HCT116 (cell line): Measurements from ENCODE around the gene PPFIA1. TPM values are rescaled to one million over a fixed set of nuclear protein-coding genes. Genes with fewer than 3 reads are reported as not detected.

Experiments
- ATAC-seq: fragments of 200-7000 bp; cut with Tn5 transposase; 2 replicates; pipeline ENCODE4 v1.9.1; 2020; ENCODE audit warnings: mild to moderate bottlenecking, moderate library complexity
- BruUV-seq: library from RNA; stranded (reverse); fragments of 400-500 nt; replicated peaks from 2 replicates; lab custom pipeline; 2021; lab: Mats Ljungman, UMichigan
- CTCF ChIA-PET: fragments of 300-600 bp; sonication (Branson Sonifier 250); formaldehyde crosslinking; loops from one replicate; lab custom pipeline; 2021; ENCODE audit warnings: antibody characterized with exemption; lab: Charles Lee
- POLR2A ChIA-PET: fragments of 300-600, 350-600 bp; sonication (Branson Sonifier 250); formaldehyde crosslinking; loops from one replicate; lab custom pipeline; 2021; ENCODE audit warnings: antibody characterized with exemption; lab: Charles Lee
- RAD21 ChIA-PET, 2 experiments: fragments of 300-600 bp; sonication (Branson Sonifier 250); formaldehyde crosslinking; loops; one replicate each; lab custom pipeline; 2023; ENCODE audit warnings: low total read pairs in 2 of 2; ENCODE audit not compliant: uncharacterized antibody in 2 of 2, unreplicated experiment in 2 of 2, low non-redundant PET in 1 of 2; lab: Charles Lee
- DNase-seq: peaks from one replicate; pipeline ENCODE4 v3.0.0-alpha.2; 2010; ENCODE audit warnings: low read depth, low spot score
- H2AFZ ChIP-seq: fragments of 200-600 bp; shearing (Covaris generic), sonication (generic); 2 replicates; pipeline ENCODE4 v1.6.1; 2017; ENCODE audit warnings: low read depth, mixed run types, mixed read lengths, antibody characterized with exemption, low read length; ENCODE audit not compliant: poor library complexity, severe bottlenecking
- H3K27ac ChIP-seq: 2 replicates; pipeline ENCODE4 v1.5.1; 2012; ENCODE audit warnings: low read depth, low read length
- H3K27me3 ChIP-seq: fragments of 200-600 bp; sonication (generic); 2 replicates; pipeline ENCODE4 v1.6.1; 2016; ENCODE audit warnings: mixed run types, low read length, mixed read lengths; ENCODE audit not compliant: insufficient read depth
- H3K36me3 ChIP-seq, 2 experiments: fragments of 200-500 bp in 1 of 2; fragments of 200-600 bp in 1 of 2; sonication (Bioruptor generic) in 1 of 2; sonication (generic) in 1 of 2; 2 replicates each; pipeline versions ENCODE4 v1.5.1 to v1.6.1; 2014 to 2016; ENCODE audit warnings: low read length in 2 of 2, inconsistent platforms in 1 of 2, mixed read lengths in 1 of 2, mixed run types in 1 of 2; ENCODE audit not compliant: insufficient read depth in 2 of 2, control insufficient read depth in 1 of 2
- H3K4me1 ChIP-seq, 2 experiments: fragments of 200-600 bp in 1 of 2; sonication (generic) in 1 of 2; 2 replicates each; pipeline versions ENCODE4 v1.5.1 to v1.6.1; 2012 to 2017; ENCODE audit warnings: low read length in 2 of 2, inconsistent platforms in 1 of 2, mild to moderate bottlenecking in 1 of 2, mixed read lengths in 1 of 2, mixed run types in 1 of 2, moderate library complexity in 1 of 2; ENCODE audit not compliant: insufficient read depth in 2 of 2, control insufficient read depth in 1 of 2
- H3K4me2 ChIP-seq: fragments of 200-600 bp; sonication (generic); 2 replicates; pipeline ENCODE4 v1.6.1; 2017; ENCODE audit warnings: mixed run types, low read length, mixed read lengths
- H3K4me3 ChIP-seq, 2 experiments: fragments of 200-600 bp in 1 of 2; sonication (generic) in 1 of 2; replicated peaks in 1 of 2; 2 replicates each; pipeline ENCODE4 v1.5.1; 2011 to 2016; ENCODE audit warnings: low read length in 2 of 2, control low read depth in 1 of 2, low read depth in 1 of 2, mild to moderate bottlenecking in 1 of 2, mixed read lengths in 1 of 2, mixed run types in 1 of 2
- H3K79me2 ChIP-seq: fragments of 200-600 bp; sonication (generic); 2 replicates; pipeline ENCODE4 v1.6.1; 2017; ENCODE audit warnings: mild to moderate bottlenecking, mixed run types, low read length, moderate library complexity, mixed read lengths; ENCODE audit not compliant: insufficient read depth
- H3K9ac ChIP-seq: fragments of 200-600 bp; sonication (generic); 2 replicates; pipeline ENCODE4 v1.6.1; 2016; ENCODE audit warnings: low read length, mixed read lengths
- H3K9me2 ChIP-seq: fragments of 200-600 bp; sonication (generic), shearing (Covaris generic); 2 replicates; pipeline ENCODE4 v1.6.1; 2017; ENCODE audit warnings: mixed run types, mild to moderate bottlenecking, moderate library complexity; ENCODE audit not compliant: insufficient read depth
- H3K9me3 ChIP-seq, 2 experiments: fragments of 200-500 bp in 1 of 2; fragments of 200-600 bp in 1 of 2; sonication (Bioruptor generic) in 1 of 2; sonication (generic) in 1 of 2; 2 replicates each; pipeline ENCODE4 v1.6.1; 2014 to 2017; ENCODE audit warnings: low read length in 2 of 2, mixed read lengths in 2 of 2, inconsistent platforms in 1 of 2, low read depth in 1 of 2, mild to moderate bottlenecking in 1 of 2, mixed run types in 1 of 2, moderate library complexity in 1 of 2; ENCODE audit not compliant: control insufficient read depth in 1 of 2, insufficient read depth in 1 of 2
- H4K20me1 ChIP-seq: fragments of 200-600 bp; sonication (generic), shearing (Covaris generic); 2 replicates; pipeline ENCODE4 v1.6.1; 2017; ENCODE audit warnings: mixed run types, mild to moderate bottlenecking, moderate library complexity; ENCODE audit not compliant: insufficient read depth
- EGR1 ChIP-seq: IDR thresholded peaks from 2 replicates; pipeline ENCODE4 v1.6.1; 2012; ENCODE audit warnings: low read depth
- ELF1 ChIP-seq: IDR thresholded peaks from 2 replicates; pipeline ENCODE4 v1.6.1; 2012; ENCODE audit warnings: low read depth, borderline replicate concordance
- EZH2phosphoT487 ChIP-seq: fragments of 200-600 bp; IDR thresholded peaks from 2 replicates; pipeline ENCODE4 v1.6.1; 2018; ENCODE audit warnings: antibody characterized with exemption, borderline replicate concordance
- FOSL1 ChIP-seq: IDR thresholded peaks from 2 replicates; pipeline ENCODE4 v1.6.1; 2012; ENCODE audit warnings: low read depth
- JUND ChIP-seq: IDR thresholded peaks from 2 replicates; pipeline ENCODE4 v1.6.1; 2012
- POLR2AphosphoS5 ChIP-seq: IDR thresholded peaks from 2 replicates; pipeline ENCODE4 v1.6.1; 2011; ENCODE audit warnings: mild to moderate bottlenecking, low read depth, low read length, moderate library complexity
- SIN3A ChIP-seq: IDR thresholded peaks from 2 replicates; pipeline ENCODE4 v1.6.1; 2012; ENCODE audit warnings: low read depth
- SP1 ChIP-seq: IDR thresholded peaks from 2 replicates; pipeline ENCODE4 v1.6.1; 2012; ENCODE audit warnings: low read depth
- SRF ChIP-seq: IDR thresholded peaks from 2 replicates; pipeline ENCODE4 v1.6.1; 2012; ENCODE audit warnings: low read depth
- TCF7L2 ChIP-seq: IDR thresholded peaks from 2 replicates; pipeline ENCODE4 v1.7.0; 2011; ENCODE audit warnings: borderline replicate concordance, inconsistent platforms; ENCODE audit not compliant: insufficient read depth, insufficient read length; ENCODE audit errors: extremely low read depth
- intact Hi-C: fragments of 100-400 bp; cut with micrococcal nuclease; formaldehyde crosslinking; loops from 2 replicates; pipeline ENCODE4 v1.10.0; 2022
- total RNA-seq: library from RNA; stranded (reverse); gene quantifications from one replicate; pipeline ENCODE4 v1.2.1, GENCODE V29; 2021; ENCODE audit not compliant: unreplicated experiment
- TF ChIP-seq, protein P1 (sequence below): IDR thresholded peaks from 2 replicates; pipeline ENCODE4 v1.6.1; 2011; ENCODE audit warnings: mild to moderate bottlenecking, low read length, moderate library complexity; ENCODE audit not compliant: insufficient replicate concordance; ENCODE audit errors: extremely low read depth
- TF ChIP-seq, protein P2 (sequence below), 3 experiments: fragments of 200-600 bp in 1 of 3; sonication (generic) in 1 of 3; IDR thresholded peaks in 2 of 3; conservative IDR thresholded peaks in 1 of 3; 2 replicates each; pipeline ENCODE4 v1.5.1; 2012 to 2017; ENCODE audit warnings: low read depth in 2 of 3, low read length in 2 of 3, antibody characterized with exemption in 1 of 3, borderline replicate concordance in 1 of 3, control low read depth in 1 of 3, mild to moderate bottlenecking in 1 of 3, mixed read lengths in 1 of 3, mixed run types in 1 of 3, moderate library complexity in 1 of 3; ENCODE audit not compliant: insufficient read depth in 1 of 3

The PPFIA1 gene
- total RNA-seq, 1 experiment from 2014 or later = 48.6 TPM

DNA sequence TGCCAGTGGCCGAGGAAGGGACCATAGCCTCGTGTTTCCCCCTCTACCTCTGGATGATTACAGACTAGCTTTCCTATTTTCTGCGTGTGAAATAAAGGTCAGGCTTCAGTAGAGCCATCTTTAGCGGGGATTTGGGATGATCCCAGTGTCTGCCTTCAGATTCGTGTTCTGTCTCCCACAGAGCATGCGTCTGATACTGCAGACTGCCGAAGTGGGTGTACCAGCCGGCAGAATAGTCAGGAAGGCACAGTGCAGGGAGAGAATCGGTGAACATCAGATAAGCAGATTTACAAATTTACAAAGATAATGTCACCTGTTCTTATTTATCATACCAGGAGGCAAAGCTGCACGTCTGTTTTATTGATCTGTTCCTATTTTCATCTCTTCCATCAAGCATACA, 138.9 kb downstream of the PPFIA1 start:
- peaks cover 3% of the 10 kb centered on the region; the same call in 1 of the 2 replicates for H4K20me1 ChIP-seq
- no peak overlapping the region for H2AFZ ChIP-seq
- peaks cover 69 to 79% of the 10 kb centered on the region in 2 experiments for H3K36me3 ChIP-seq
- peaks cover 67% of the 10 kb centered on the region for H3K79me2 ChIP-seq
- H3K9ac ChIP-seq = no peak overlapping the region
- TF ChIP-seq EZH2phosphoT487 (no peak), ELF1 (no peak), POLR2AphosphoS5 (no peak), EGR1 (no peak), TCF7L2 (no peak), FOSL1 (no peak), SP1 (no peak), JUND (no peak), SRF (no peak), SIN3A (no peak)
- TF ChIP-seq, protein P1, sequence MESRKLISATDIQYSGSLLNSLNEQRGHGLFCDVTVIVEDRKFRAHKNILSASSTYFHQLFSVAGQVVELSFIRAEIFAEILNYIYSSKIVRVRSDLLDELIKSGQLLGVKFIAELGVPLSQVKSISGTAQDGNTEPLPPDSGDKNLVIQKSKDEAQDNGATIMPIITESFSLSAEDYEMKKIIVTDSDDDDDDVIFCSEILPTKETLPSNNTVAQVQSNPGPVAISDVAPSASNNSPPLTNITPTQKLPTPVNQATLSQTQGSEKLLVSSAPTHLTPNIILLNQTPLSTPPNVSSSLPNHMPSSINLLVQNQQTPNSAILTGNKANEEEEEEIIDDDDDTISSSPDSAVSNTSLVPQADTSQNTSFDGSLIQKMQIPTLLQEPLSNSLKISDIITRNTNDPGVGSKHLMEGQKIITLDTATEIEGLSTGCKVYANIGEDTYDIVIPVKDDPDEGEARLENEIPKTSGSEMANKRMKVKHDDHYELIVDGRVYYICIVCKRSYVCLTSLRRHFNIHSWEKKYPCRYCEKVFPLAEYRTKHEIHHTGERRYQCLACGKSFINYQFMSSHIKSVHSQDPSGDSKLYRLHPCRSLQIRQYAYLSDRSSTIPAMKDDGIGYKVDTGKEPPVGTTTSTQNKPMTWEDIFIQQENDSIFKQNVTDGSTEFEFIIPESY = no peak
- TF ChIP-seq, protein P2, sequence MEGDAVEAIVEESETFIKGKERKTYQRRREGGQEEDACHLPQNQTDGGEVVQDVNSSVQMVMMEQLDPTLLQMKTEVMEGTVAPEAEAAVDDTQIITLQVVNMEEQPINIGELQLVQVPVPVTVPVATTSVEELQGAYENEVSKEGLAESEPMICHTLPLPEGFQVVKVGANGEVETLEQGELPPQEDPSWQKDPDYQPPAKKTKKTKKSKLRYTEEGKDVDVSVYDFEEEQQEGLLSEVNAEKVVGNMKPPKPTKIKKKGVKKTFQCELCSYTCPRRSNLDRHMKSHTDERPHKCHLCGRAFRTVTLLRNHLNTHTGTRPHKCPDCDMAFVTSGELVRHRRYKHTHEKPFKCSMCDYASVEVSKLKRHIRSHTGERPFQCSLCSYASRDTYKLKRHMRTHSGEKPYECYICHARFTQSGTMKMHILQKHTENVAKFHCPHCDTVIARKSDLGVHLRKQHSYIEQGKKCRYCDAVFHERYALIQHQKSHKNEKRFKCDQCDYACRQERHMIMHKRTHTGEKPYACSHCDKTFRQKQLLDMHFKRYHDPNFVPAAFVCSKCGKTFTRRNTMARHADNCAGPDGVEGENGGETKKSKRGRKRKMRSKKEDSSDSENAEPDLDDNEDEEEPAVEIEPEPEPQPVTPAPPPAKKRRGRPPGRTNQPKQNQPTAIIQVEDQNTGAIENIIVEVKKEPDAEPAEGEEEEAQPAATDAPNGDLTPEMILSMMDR (IDR thresholded peaks at IDR 0.05 in 2 of 3, conservative IDR thresholded peaks at IDR 0.05 in 1 of 3; ENCODE audit: borderline replicate concordance in 1 of 3, insufficient read depth in 1 of 3, low read depth in 2 of 3, low read length in 2 of 3) = no peak
- H3K4me1 ChIP-seq = no peaks in the 10 kb centered on the region
- H3K27me3 ChIP-seq = no peaks in the 10 kb centered on the region
- no peak overlapping the region for H3K4me3 ChIP-seq
- intact Hi-C loops = no loop called here
- ChIA-PET RAD21 (no interaction called here), CTCF (no interaction called here), POLR2A (no interaction called here)
- DNase-seq = no peak
- no peak for ATAC-seq
- no peak overlapping the region for H3K27ac ChIP-seq
- BruUV-seq = no TSS peak
- no peaks in the 10 kb centered on the region for H3K9me2 ChIP-seq
- H3K9me3 ChIP-seq = no peaks in the 10 kb centered on the region
- H3K4me2 ChIP-seq = no peak overlapping the region
